D721Med (cell line): ENCODE measurements around the gene TRPC4AP.

Source experiments
- DNase-seq: peaks from one replicate; pipeline ENCODE4 v3.0.0; 2011; ENCODE audit warnings: low spot score; ENCODE audit not compliant: insufficient read length
- FAIRE-seq: peaks from 2 replicates; lab custom pipeline; 2011; peaks lifted over from hg19 to GRCh38; lab: Jason Lieb, UNC
- TF ChIP-seq, protein P1 (sequence below): IDR thresholded peaks from 2 replicates; pipeline ENCODE4 v1.5.1; 2012; ENCODE audit warnings: mild to moderate bottlenecking, control low read depth; ENCODE audit not compliant: insufficient read depth; ENCODE audit errors: missing control alignments

TRPC4AP gene

DNA sequence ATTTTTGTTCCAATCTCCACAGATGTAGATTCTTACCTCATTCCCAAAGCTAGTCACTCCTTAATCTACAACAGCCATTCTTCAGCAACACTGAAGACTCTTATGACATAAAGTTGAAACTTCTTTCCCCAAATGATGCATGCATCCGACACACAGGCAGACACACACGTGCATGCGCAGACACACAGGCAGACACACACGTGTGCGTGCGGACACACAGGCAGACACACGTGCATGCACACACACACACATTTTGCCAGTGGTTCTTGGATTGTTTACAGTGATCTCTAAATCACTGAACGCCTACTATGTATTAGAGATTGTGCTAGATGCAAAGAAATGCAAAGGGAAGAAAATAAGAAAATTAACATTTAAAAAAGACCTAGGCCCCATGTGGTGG is 9.0 kb upstream of the TRPC4AP start:
- TF ChIP-seq, protein P1, sequence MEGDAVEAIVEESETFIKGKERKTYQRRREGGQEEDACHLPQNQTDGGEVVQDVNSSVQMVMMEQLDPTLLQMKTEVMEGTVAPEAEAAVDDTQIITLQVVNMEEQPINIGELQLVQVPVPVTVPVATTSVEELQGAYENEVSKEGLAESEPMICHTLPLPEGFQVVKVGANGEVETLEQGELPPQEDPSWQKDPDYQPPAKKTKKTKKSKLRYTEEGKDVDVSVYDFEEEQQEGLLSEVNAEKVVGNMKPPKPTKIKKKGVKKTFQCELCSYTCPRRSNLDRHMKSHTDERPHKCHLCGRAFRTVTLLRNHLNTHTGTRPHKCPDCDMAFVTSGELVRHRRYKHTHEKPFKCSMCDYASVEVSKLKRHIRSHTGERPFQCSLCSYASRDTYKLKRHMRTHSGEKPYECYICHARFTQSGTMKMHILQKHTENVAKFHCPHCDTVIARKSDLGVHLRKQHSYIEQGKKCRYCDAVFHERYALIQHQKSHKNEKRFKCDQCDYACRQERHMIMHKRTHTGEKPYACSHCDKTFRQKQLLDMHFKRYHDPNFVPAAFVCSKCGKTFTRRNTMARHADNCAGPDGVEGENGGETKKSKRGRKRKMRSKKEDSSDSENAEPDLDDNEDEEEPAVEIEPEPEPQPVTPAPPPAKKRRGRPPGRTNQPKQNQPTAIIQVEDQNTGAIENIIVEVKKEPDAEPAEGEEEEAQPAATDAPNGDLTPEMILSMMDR: no peak
- no peak for DNase-seq
- FAIRE-seq: no peak

DNA sequence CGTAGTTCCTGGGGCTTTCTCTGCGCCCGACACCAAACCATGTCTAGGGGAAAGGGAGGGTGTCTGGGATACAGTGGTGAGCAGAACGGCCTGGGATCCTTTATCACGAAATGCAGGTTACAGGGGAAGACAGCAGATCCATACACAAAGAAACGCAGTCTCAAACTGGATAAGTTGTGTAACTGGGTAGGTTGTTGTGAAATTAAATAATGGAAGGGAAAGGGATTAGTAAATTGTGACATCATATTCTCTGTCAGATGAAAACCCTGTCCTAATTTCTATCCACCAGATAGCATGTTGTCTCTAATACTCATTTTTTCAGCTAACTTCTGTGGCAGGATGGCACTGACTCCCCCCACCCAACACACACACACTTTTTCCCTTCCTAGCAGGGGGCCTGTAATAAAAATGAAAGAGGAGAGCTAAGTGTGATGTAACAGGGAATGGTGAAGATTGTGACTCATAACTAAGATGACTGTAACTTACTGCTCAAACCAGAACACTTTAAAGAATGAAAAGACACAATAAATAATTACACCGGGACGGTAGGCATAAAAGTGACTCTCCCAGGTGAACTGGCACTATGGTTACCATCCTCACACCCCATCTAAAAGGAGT is 769 bp upstream of the TRPC4AP start:
- FAIRE-seq: no peak
- TF ChIP-seq, protein P1: no peak
- no peak for DNase-seq

DNA sequence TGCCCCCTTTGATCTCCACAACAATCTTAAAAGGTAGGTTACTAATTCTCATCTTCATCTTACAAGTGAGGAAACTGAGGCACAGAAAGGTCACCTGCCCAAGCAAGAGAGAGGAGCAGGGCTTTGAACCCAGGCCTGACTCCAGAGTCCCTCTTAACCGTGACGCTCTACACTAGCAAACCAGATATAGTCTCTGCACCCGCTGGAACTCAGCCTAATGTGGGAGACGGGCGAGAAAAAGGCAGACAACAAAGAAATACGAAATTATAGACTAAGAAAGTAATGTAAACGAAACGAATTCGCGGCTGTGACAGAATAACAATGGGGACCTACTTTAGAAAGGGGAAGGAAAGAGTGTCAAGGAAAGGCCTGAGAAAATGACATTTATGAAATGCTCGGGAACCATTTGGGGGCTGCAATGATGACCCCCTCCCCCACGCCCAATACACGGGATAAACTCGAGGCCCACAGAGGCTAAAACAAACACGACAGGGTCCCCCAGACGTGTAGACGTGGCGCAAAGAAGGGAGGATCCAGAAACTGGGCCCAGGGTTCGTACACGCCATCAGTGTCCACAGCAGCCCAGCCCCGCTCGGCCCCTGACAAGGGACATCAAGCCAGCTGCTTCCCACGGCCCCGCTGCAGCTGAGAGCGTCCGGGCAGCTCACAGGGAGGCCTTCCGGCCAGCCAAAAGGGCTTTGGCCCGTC is 637 bp downstream of the TRPC4AP start:
- no peak for DNase-seq
- FAIRE-seq: no peak
- TF ChIP-seq, protein P1: no peak

DNA sequence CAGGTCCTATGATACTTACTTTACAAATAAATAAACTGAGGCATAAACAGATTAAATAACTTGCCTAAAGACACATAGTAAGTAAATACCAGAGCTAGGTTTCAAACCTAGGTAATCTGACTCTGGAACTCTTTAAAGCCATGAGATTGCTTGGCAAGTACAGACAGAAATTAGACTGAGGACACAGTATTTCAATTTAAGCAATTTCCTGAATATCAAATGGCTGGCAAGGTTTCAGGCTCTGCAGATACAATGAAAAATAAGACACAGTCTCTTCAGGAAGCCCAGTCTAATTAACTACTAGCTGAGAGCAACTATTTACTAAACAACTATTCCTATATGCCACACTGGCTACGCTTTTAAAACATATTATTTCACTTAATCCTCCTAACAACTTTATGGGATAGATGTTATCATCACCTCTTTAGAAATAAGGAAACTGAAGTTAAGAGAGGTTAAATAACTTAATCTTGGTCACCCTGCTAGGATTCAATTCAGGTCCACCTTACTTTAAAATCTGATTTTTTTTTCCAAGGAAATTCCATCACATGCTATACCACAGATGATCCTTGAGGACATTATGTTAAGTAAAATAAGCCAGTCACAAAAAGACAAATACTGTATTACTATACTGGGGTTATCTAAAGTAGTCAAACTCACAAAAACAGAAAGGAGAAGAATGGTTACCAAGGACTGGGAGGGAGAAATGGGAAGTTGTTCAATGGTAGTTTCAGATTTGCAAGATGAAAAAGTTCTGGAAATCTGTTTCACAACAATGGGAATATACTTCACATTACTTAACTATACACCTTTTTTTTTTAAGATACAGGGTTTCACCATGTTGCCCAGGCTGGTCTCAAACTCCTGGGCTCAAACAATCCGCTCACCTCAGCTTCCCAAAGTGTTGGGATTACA is 4.1 kb downstream of the TRPC4AP start:
- TF ChIP-seq, protein P1: no peak
- DNase-seq (no peak), FAIRE-seq (no peak)

DNA sequence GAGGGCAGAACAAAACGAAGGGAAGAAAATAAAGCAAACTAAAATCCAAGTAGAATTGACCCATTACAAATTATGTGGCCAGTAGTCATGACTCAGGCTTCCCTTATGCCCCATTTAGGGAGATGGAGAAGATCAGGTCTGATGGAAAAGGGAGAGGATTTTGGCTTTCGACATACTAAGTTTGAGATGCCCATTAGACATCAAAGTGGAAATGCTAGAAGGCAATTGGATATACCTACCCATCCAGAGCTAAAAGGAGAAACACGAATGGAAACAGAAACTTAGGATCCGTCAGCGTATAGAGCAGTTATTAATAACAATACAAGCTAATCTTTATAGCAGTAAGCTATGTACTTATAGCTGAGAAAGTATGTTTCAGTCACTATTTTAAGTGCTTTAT is 4.8 kb downstream of the TRPC4AP start:
- TF ChIP-seq, protein P1: no peak
- FAIRE-seq: no peak
- DNase-seq: no peak

DNA sequence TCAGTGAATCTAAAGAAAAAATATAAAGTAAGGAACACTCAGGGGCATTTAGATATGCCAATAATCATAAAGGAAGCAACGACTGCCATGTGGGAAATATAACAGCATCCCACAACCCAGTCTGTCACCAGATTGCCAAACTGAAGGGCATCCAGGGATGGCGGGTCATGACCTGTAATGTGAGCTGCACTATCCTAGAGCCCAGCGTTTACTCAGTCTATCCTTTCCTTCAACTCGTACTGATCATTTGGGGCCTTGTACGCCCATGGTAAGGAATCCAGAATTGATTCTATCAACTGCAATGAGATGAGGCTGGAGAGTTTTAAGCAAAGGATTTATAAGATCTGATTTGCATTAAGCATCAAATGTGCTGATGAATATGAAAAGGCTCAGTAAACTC is 5.3 kb downstream of the TRPC4AP start:
- TF ChIP-seq, protein P1: no peak
- DNase-seq: no peak
- FAIRE-seq: no peak
